CD8-positive, alpha-beta memory T cell (primary cell): ENCODE data around the gene TENM4. TPM values are rescaled to one million over a fixed set of nuclear protein-coding genes. Genes with fewer than 3 reads are reported as not detected.
"Not testable (repeated sequence)": the region's sequence is repeated elsewhere in the genome, so short reads cannot be mapped to it uniquely, and the experiment has no call there.

Experiments
- CTCF ChIA-PET: fragments of 350-600 bp; sonication (Branson Sonifier 250); formaldehyde crosslinking; loops from one replicate; lab custom pipeline; 2021; ENCODE audit warnings: antibody characterized with exemption; lab: Charles Lee
- POLR2A ChIA-PET: fragments of 350-600 bp; sonication (Branson Sonifier 250); formaldehyde crosslinking; loops from one replicate; lab custom pipeline; 2021; ENCODE audit warnings: antibody characterized with exemption; lab: Charles Lee
- DNase-seq, 5 donors: peaks; one replicate each; pipeline versions ENCODE4 v3.0.0 to v3.0.0-alpha.2; 2020 to 2022; ENCODE audit warnings: mixed read lengths in 1 of 5
- H3K27ac ChIP-seq: one replicate; pipeline ENCODE4 v1.7.0; 2013; ENCODE audit warnings: low read depth, mild to moderate bottlenecking, low read length, moderate library complexity
- H3K27me3 ChIP-seq: 2 replicates; pipeline ENCODE4 v1.7.0; 2013; ENCODE audit warnings: low read length, mild to moderate bottlenecking; ENCODE audit not compliant: insufficient read depth, poor library complexity, severe bottlenecking
- H3K36me3 ChIP-seq: 2 replicates; pipeline ENCODE4 v1.7.0; 2013; ENCODE audit warnings: mild to moderate bottlenecking, low read length, moderate library complexity; ENCODE audit not compliant: insufficient read depth
- H3K4me1 ChIP-seq: 2 replicates; pipeline ENCODE4 v1.7.0; 2013; ENCODE audit warnings: mild to moderate bottlenecking, low read length, moderate library complexity; ENCODE audit not compliant: insufficient read depth
- H3K4me3 ChIP-seq: 2 replicates; pipeline ENCODE4 v1.7.0; 2013; ENCODE audit warnings: mild to moderate bottlenecking, low read length
- H3K9me3 ChIP-seq: 2 replicates; pipeline ENCODE4 v1.7.0; 2013; ENCODE audit warnings: mild to moderate bottlenecking, low read length
- H3K27ac Mint-ChIP-seq, 8 donors: one replicate each; pipeline ENCODE4 v1.8.0; 2020 to 2021; ENCODE audit warnings: mixed read lengths in 8 of 8, mild to moderate bottlenecking in 6 of 8, inconsistent platforms in 3 of 8, moderate library complexity in 3 of 8
- H3K27me3 Mint-ChIP-seq, 2 donors: one replicate each; pipeline ENCODE4 v1.8.0; 2020 to 2021; ENCODE audit warnings: mixed read lengths in 2 of 2, mild to moderate bottlenecking in 1 of 2, moderate library complexity in 1 of 2
- H3K36me3 Mint-ChIP-seq, 3 donors: one replicate each; pipeline ENCODE4 v1.8.0; 2020 to 2021; ENCODE audit warnings: mixed read lengths in 3 of 3, inconsistent platforms in 1 of 3, mild to moderate bottlenecking in 1 of 3
- H3K4me1 Mint-ChIP-seq, 3 donors: one replicate each; pipeline ENCODE4 v1.8.0; 2020 to 2021; ENCODE audit warnings: mixed read lengths in 3 of 3, inconsistent platforms in 1 of 3, mild to moderate bottlenecking in 1 of 3
- H3K4me3 Mint-ChIP-seq, 7 donors: one replicate each; pipeline ENCODE4 v1.8.0; 2020 to 2021; ENCODE audit warnings: mixed read lengths in 7 of 7, mild to moderate bottlenecking in 6 of 7, moderate library complexity in 4 of 7, inconsistent platforms in 2 of 7
- H3K9me3 Mint-ChIP-seq, 5 donors: one replicate each; pipeline ENCODE4 v1.8.0; 2020 to 2022; ENCODE audit warnings: mixed read lengths in 5 of 5, mild to moderate bottlenecking in 3 of 5, moderate library complexity in 2 of 5, inconsistent platforms in 1 of 5
- polyA plus RNA-seq: library from polyadenylated mRNA; unstranded; fragments of 300-500 nt; fragmentation: Illumina TruSeq; gene quantifications from one replicate; pipeline ENCODE4 v1.2.3, GENCODE V29; 2021
- total RNA-seq, 2 experiments: library from RNA; stranded (reverse); gene quantifications; one replicate each; pipeline ENCODE4 v1.2.3, GENCODE V29; 2021

TENM4 gene
- total and polyA plus RNA-seq, 3 experiments from 2014 or later, result not detected

GRCh38 chr11:78990261-78990660 is 450.6 kb downstream of the TENM4 start:
- no peak overlapping the region for H3K27ac Mint-ChIP-seq
- Histone ChIP-seq H3K27ac (no peak overlapping the region), H3K27me3 (no peaks in the 10 kb centered on the region), H3K4me3 (no peak overlapping the region), H3K36me3 (no peaks in the 10 kb centered on the region), H3K9me3 (no peaks in the 10 kb centered on the region), H3K4me1 (no peaks in the 10 kb centered on the region)
- H3K4me1 Mint-ChIP-seq, result no peaks in the 10 kb centered on the region
- H3K4me3 Mint-ChIP-seq, result no peak overlapping the region
- CTCF ChIA-PET, result no interaction called here
- peaks cover 0 to 4% (median 0%) of the 10 kb centered on the region in 5 donors for H3K9me3 Mint-ChIP-seq
- DNase-seq, result no peak
- no peaks in the 10 kb centered on the region for H3K36me3 Mint-ChIP-seq
- peaks cover 1 to 13% of the 10 kb centered on the region in 2 donors for H3K27me3 Mint-ChIP-seq
- POLR2A ChIA-PET, result no interaction called here

DNA sequence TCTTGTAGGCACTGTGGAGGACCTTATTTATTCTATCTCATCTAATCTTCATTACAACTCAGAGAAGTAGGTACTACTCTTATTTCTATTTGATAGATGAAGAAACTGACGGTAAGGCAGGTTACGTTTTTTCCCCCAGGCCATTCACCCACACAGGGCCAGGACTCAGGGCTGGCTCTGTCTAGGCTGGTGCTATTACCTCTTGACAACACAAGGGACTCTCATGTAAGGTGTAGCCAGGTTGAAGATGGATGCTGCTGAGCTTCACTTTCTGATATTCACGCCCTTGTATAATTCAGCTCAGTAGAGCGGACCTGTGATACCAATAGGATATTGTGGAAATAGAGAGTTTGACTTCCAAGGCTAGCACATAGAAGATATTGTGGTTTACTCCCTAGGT is 453.1 kb downstream of the TENM4 start:
- Histone ChIP-seq H3K4me3 (no peak overlapping the region), H3K27me3 (no peaks in the 10 kb centered on the region), H3K27ac (no peak overlapping the region), H3K36me3 (no peaks in the 10 kb centered on the region), H3K9me3 (no peaks in the 10 kb centered on the region), H3K4me1 (no peaks in the 10 kb centered on the region)
- CTCF ChIA-PET, result no interaction called here
- H3K4me1 Mint-ChIP-seq, result no peaks in the 10 kb centered on the region
- no peak for DNase-seq
- H3K27me3 Mint-ChIP-seq, result peaks cover 0 to 7% of the 10 kb centered on the region in 2 donors
- POLR2A ChIA-PET, result no interaction called here
- no peak overlapping the region for H3K27ac Mint-ChIP-seq
- H3K4me3 Mint-ChIP-seq, result no peak overlapping the region
- no peaks in the 10 kb centered on the region for H3K36me3 Mint-ChIP-seq
- H3K9me3 Mint-ChIP-seq, result peaks cover 0 to 2% (median 0%) of the 10 kb centered on the region in 5 donors

GRCh38 chr11:78986305-78986704 is 454.5 kb downstream of the TENM4 start:
- ChIA-PET POLR2A (no interaction called here), CTCF (no interaction called here)
- peaks cover 0 to 7% of the 10 kb centered on the region in 2 donors for H3K27me3 Mint-ChIP-seq
- H3K9me3 Mint-ChIP-seq, result peaks cover 0 to 2% (median 0%) of the 10 kb centered on the region in 5 donors
- no peak overlapping the region for H3K4me3 ChIP-seq
- H3K4me1 ChIP-seq, result no peaks in the 10 kb centered on the region
- no peaks in the 10 kb centered on the region for H3K4me1 Mint-ChIP-seq
- no peak overlapping the region for H3K27ac ChIP-seq
- H3K36me3 ChIP-seq, result no peaks in the 10 kb centered on the region
- no peak for DNase-seq
- H3K27me3 ChIP-seq, result no peaks in the 10 kb centered on the region
- no peak overlapping the region for H3K27ac Mint-ChIP-seq
- no peak overlapping the region for H3K4me3 Mint-ChIP-seq
- H3K9me3 ChIP-seq, result no peaks in the 10 kb centered on the region
- no peaks in the 10 kb centered on the region for H3K36me3 Mint-ChIP-seq

DNA sequence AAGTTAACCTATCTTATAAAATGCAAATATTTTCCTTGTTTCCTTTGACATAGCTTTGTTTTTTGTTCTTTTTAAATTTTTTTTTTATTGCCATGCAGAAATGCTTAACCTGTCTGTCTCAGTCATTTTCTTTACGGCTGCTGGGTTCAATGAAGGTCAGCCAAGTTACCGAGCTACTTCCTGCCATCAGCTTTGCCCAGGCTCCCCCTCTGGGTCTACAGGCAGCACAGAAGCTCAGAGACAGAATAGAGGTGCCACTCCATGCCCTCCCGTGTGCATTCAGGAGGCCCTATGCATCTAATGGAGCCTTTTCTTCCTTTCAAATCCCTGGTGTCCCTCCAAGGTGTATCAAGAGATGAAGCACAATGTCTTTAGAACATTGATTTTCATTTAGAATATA is 455.2 kb downstream of the TENM4 start:
- no peak for DNase-seq
- Mint-ChIP-seq H3K36me3 (no peaks in the 10 kb centered on the region), H3K27ac (no peak overlapping the region), H3K27me3 (peaks cover 0 to 7% of the 10 kb centered on the region in 2 donors), H3K9me3 (peaks cover 0 to 2% (median 0%) of the 10 kb centered on the region in 5 donors), H3K4me3 (no peak overlapping the region), H3K4me1 (no peaks in the 10 kb centered on the region)
- H3K4me3 ChIP-seq, result no peak overlapping the region
- no peaks in the 10 kb centered on the region for H3K9me3 ChIP-seq
- POLR2A ChIA-PET, result no interaction called here
- CTCF ChIA-PET, result no interaction called here
- no peaks in the 10 kb centered on the region for H3K27me3 ChIP-seq
- H3K36me3 ChIP-seq, result no peaks in the 10 kb centered on the region
- H3K27ac ChIP-seq, result no peak overlapping the region
- no peaks in the 10 kb centered on the region for H3K4me1 ChIP-seq

GRCh38 chr11:78982473-78982872 is 458.4 kb downstream of the TENM4 start:
- no peaks in the 10 kb centered on the region for H3K36me3 ChIP-seq
- Mint-ChIP-seq H3K36me3 (no peaks in the 10 kb centered on the region), H3K4me1 (no peaks in the 10 kb centered on the region), H3K27ac (no peak overlapping the region), H3K4me3 (no peak overlapping the region), H3K9me3 (peaks cover 0 to 7% (median under 1%) of the 10 kb centered on the region in 5 donors), H3K27me3 (peaks cover 0 to 7% of the 10 kb centered on the region in 2 donors)
- no peak overlapping the region for H3K27ac ChIP-seq
- no peak for DNase-seq
- H3K4me1 ChIP-seq, result no peaks in the 10 kb centered on the region
- ChIA-PET POLR2A (no interaction called here), CTCF (no interaction called here)
- H3K9me3 ChIP-seq, result no peaks in the 10 kb centered on the region
- no peak overlapping the region for H3K4me3 ChIP-seq
- no peaks in the 10 kb centered on the region for H3K27me3 ChIP-seq

- Mint-ChIP-seq H3K27me3 (peaks cover 0 to 9% of the 10 kb centered on the region in 2 donors), H3K9me3 (peaks cover 0 to 7% (median 2%) of the 10 kb centered on the region in 5 donors), H3K36me3 (no peaks in the 10 kb centered on the region), H3K4me1 (no peaks in the 10 kb centered on the region), H3K4me3 (no peak overlapping the region), H3K27ac (no peak overlapping the region)
- ChIA-PET POLR2A (no interaction called here), CTCF (no interaction called here)
- H3K27ac ChIP-seq, result no peak overlapping the region
- H3K36me3 ChIP-seq, result no peaks in the 10 kb centered on the region
- no peak overlapping the region for H3K4me3 ChIP-seq
- no peaks in the 10 kb centered on the region for H3K9me3 ChIP-seq
- no peaks in the 10 kb centered on the region for H3K4me1 ChIP-seq
- DNase-seq, result no peak
- H3K27me3 ChIP-seq, result no peaks in the 10 kb centered on the region
Measured at GRCh38 chr11:78981153-78981552, 459.7 kb downstream of the TENM4 start.

DNA sequence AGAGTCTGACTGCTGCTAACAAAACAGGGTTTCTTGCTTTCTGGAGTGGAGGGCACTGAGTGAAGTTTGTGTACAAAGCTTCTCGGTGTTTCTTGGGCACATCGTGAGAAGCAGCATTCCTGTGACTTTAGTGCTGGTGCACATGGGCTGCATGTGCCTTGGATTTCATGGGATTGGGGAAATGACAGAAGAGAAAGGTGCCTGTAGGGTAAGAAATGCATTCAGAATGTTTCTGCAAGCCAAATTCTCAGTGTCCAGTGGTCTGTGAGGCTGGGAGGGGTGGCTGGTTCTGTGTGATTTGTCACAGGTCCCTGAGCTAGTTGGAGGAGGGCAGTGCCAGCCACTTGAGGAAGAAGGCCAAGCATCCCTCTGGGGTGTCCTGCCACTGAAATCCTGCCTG is 462.0 kb downstream of the TENM4 start:
- Histone ChIP-seq H3K4me3 (no peak overlapping the region), H3K9me3 (no peaks in the 10 kb centered on the region), H3K27me3 (no peaks in the 10 kb centered on the region), H3K27ac (no peak overlapping the region), H3K36me3 (no peaks in the 10 kb centered on the region), H3K4me1 (no peaks in the 10 kb centered on the region)
- Mint-ChIP-seq H3K9me3 (peaks cover 0 to 9% (median 2%) of the 10 kb centered on the region in 5 donors), H3K4me3 (no peak overlapping the region), H3K27ac (no peak overlapping the region), H3K36me3 (no peaks in the 10 kb centered on the region), H3K27me3 (peaks cover 0 to 4% of the 10 kb centered on the region in 2 donors), H3K4me1 (no peaks in the 10 kb centered on the region)
- CTCF ChIA-PET, result no interaction called here
- POLR2A ChIA-PET, result no interaction called here
- no peak for DNase-seq

- POLR2A ChIA-PET, H3K4me3 ChIP-seq, H3K4me1 Mint-ChIP-seq, H3K4me3 Mint-ChIP-seq, DNase-seq, H3K27ac ChIP-seq, H3K4me1 ChIP-seq, H3K36me3 ChIP-seq, H3K27me3 Mint-ChIP-seq, H3K27me3 ChIP-seq, CTCF ChIA-PET, H3K27ac Mint-ChIP-seq, H3K9me3 Mint-ChIP-seq, H3K36me3 Mint-ChIP-seq, H3K9me3 ChIP-seq: not testable (repeated sequence)
Measured at GRCh38 chr11:78977848-78978247, 463.0 kb downstream of the TENM4 start.

DNA sequence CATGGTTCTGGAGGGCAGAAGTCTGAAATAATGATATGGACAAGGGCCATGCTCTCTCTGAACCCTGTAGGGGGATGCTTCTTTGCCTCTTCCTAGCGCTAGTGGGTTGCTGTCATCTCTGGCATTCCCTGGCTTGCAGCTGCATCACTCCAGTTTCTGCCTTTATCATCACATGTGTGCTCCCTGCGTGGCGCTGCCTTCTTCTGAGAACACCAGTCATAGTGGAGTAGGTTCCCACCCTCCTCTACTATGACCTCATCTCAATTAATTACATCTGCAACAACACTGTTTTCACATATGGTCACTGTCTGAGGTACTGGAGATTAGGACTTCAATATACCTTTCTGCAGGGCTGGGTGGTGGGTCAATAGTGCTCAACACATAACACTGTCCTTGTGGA is 463.8 kb downstream of the TENM4 start:
- Histone ChIP-seq H3K27ac (no peak overlapping the region), H3K4me3 (no peak overlapping the region), H3K27me3 (no peaks in the 10 kb centered on the region), H3K9me3 (no peaks in the 10 kb centered on the region), H3K36me3 (no peaks in the 10 kb centered on the region), H3K4me1 (no peaks in the 10 kb centered on the region)
- Mint-ChIP-seq H3K4me3 (no peak overlapping the region), H3K27me3 (peaks cover 3 to 4% of the 10 kb centered on the region in 2 donors), H3K9me3 (peaks cover 0 to 9% (median 2%) of the 10 kb centered on the region in 5 donors), H3K36me3 (no peaks in the 10 kb centered on the region), H3K27ac (no peak overlapping the region), H3K4me1 (no peaks in the 10 kb centered on the region)
- ChIA-PET CTCF (no interaction called here), POLR2A (no interaction called here)
- DNase-seq, result no peak
